Type B pancreatic cell (in vitro differentiated cells): ENCODE data around the gene ENKD1. TPM values are rescaled to one million over a fixed set of nuclear protein-coding genes. Genes with fewer than 3 reads are reported as not detected.

Experiments used
- DNase-seq: peaks from one replicate; pipeline ENCODE4 v3.0.0; 2021; ENCODE audit warnings: mixed read lengths; ENCODE audit not compliant: unreplicated experiment; ENCODE audit errors: extremely low spot score
- H3K27ac Mint-ChIP-seq: 2 replicates; pipeline ENCODE4 v1.8.0; 2021; ENCODE audit warnings: mild to moderate bottlenecking, mixed read lengths
- H3K27me3 Mint-ChIP-seq: 2 replicates; pipeline ENCODE4 v1.8.0; 2021; ENCODE audit warnings: mixed read lengths
- H3K36me3 Mint-ChIP-seq: 2 replicates; pipeline ENCODE4 v1.8.0; 2021; ENCODE audit warnings: mixed read lengths
- H3K4me1 Mint-ChIP-seq: one replicate; pipeline ENCODE4 v1.8.0; 2021; ENCODE audit warnings: mixed read lengths; ENCODE audit not compliant: unreplicated experiment
- H3K4me3 Mint-ChIP-seq: 2 replicates; pipeline ENCODE4 v1.8.0; 2021; ENCODE audit warnings: mild to moderate bottlenecking, mixed read lengths
- H3K9me3 Mint-ChIP-seq: 2 replicates; pipeline ENCODE4 v1.8.0; 2021; ENCODE audit warnings: mixed read lengths
- CTCF ChIP-seq: fragments of 200-600 bp; sonication (generic); conservative IDR thresholded peaks from 2 replicates; pipeline ENCODE4 v1.5.0; 2021; ENCODE audit warnings: antibody characterized with exemption, mild to moderate bottlenecking
- total RNA-seq: library from RNA; stranded (reverse); gene quantifications from 2 replicates; pipeline ENCODE4 v1.2.1, GENCODE V29; 2021; ENCODE audit warnings: low replicate concordance

ENKD1 gene
- total RNA-seq, 1 donor from 2014 or later, result 18.8 TPM

DNA sequence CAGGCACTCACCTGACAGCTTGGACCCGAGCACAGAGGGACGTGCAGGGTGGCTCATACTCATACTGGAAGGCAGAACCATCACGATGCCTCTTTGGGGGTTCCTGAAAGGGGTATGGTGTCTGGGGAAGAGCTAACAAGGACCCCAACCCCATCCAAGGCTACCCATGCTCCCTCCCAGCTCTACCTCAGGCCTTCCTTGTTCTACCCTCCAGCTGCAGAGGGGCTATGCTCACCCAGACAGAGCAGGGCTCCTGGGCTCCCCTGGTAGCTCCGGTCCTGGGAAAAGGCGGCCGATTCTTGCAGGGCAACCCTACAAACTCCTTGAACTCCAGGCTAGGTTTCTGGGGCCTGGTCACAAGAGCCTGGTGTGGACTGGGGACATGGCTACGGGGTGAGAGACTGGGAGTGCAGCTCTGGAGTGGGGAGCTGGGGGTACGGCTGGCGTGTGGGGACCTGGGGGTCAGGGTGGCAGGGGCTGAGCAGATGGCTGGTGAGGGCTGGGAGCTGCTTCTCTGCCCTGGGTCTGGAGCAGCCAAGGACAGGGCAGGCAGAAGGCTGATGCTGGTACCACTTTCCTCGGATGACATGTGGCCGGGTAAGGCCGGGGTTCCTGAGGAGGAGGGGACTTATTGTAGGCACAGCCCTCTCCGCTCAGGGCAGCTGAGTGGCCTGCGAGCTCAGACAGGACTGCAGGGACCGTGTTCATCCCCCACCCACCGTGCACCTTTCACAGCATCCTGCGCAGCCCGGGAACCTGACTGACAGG is 8.6 kb downstream of the ENKD1 start:
- Mint-ChIP-seq H3K4me3 (no peak overlapping the region), H3K36me3 (peaks cover 3% of the 10 kb centered on the region), H3K9me3 (no peaks in the 10 kb centered on the region), H3K4me1 (no peaks in the 10 kb centered on the region), H3K27me3 (peaks cover 20% of the 10 kb centered on the region), H3K27ac (no peak overlapping the region)
- no peak for DNase-seq
- no peak for TF ChIP-seq CTCF

DNA sequence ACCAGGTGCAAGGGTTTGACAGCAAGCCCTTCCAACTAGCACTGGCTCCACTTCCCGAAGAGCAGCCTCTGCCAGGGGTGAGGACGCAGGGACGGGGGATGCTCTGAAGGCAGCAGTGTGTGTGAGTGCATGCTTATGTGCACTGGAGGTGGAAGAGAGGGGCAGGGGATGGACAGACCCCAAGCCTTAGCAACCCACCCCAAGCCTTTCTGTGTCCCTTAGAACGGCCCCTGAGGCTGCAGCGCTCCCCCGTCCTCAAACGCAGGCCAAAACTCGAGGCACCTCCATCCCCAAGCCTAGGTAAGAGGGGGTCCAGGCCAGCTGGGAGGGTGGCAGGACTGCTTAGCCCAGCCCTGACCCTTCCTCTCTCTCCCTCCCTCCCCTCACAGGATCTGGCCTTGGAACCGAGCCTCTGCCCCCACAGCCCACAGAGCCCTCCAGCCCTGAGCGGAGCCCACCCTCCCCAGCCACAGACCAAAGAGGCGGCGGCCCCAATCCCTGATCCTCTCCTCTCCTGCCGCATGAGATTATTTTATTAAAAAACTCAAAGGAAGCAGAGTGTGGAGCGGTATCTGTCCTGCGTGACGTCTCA is 9.4 kb downstream of the ENKD1 start:
- TF ChIP-seq CTCF, result no peak
- peaks cover 3% of the 10 kb centered on the region for H3K36me3 Mint-ChIP-seq
- no peaks in the 10 kb centered on the region for H3K4me1 Mint-ChIP-seq
- no peak for DNase-seq
- H3K4me3 Mint-ChIP-seq, result peak overlapping the region; percentile 59
- peaks cover 23% of the 10 kb centered on the region for H3K27me3 Mint-ChIP-seq
- no peak overlapping the region for H3K27ac Mint-ChIP-seq
- H3K9me3 Mint-ChIP-seq, result no peaks in the 10 kb centered on the region

DNA sequence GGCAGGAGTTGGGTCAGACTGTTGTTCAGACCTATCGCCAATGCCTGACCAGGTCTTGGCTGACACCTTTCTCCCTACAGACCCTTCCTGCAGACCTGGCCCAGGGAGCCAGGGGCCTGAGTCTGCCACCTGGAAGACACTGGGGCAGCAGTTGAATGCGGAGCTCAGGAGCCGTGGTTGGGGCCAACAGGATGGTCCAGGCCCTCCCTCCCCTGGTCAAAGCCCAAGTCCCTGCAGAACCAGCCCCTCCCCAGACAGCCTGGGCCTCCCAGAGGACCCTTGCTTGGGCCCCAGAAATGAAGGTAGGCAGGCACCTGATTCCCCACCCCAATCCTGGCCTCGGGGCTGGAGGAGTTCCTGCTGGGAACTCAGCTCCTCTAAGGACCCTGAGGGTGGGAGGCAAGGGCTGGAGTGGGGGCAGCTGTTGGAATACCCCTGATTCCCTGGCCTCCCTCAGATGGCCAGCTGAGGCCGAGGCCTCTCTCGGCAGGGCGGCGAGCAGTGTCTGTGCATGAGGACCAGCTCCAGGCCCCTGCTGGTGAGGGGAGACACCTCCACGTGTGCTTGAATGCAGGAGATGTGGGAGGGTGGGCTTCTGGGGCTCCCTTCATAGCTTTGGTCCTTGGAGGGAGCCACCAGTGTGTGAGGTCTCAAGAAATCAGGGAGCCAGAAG is 10.1 kb downstream of the ENKD1 start:
- no peak for TF ChIP-seq CTCF
- Mint-ChIP-seq H3K36me3 (peaks cover 3% of the 10 kb centered on the region), H3K9me3 (no peaks in the 10 kb centered on the region), H3K4me1 (no peaks in the 10 kb centered on the region), H3K27me3 (peaks cover 29% of the 10 kb centered on the region), H3K27ac (no peak overlapping the region), H3K4me3 (peak overlapping the region; percentile 59)
- DNase-seq, result no peak

DNA sequence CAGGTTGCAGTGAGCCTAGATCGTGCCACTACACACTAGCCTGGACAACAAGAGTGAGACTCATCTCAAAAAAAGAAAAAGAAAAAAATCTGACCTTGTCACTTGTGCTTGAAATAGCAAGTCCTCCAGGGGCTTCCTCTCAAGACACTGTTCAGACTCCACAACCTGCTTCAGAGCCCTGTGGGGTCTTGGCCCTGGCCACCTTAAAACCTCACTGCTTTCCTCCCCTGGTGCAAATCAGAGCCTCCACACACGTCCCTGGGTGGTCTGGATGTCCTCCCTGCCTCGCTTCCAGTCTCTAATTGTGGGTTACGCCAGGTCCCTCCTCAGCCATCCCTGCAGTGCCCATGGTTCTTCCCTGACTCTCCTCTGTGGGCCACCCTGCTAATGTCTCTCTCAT is 11.2 kb downstream of the ENKD1 start:
- peaks cover 41% of the 10 kb centered on the region for H3K27me3 Mint-ChIP-seq
- H3K4me1 Mint-ChIP-seq, result no peaks in the 10 kb centered on the region
- peak overlapping the region; percentile 45 for H3K4me3 Mint-ChIP-seq
- no peaks in the 10 kb centered on the region for H3K9me3 Mint-ChIP-seq
- peaks cover 3% of the 10 kb centered on the region for H3K36me3 Mint-ChIP-seq
- H3K27ac Mint-ChIP-seq, result no peak overlapping the region
- no peak for TF ChIP-seq CTCF
- no peak for DNase-seq

DNA sequence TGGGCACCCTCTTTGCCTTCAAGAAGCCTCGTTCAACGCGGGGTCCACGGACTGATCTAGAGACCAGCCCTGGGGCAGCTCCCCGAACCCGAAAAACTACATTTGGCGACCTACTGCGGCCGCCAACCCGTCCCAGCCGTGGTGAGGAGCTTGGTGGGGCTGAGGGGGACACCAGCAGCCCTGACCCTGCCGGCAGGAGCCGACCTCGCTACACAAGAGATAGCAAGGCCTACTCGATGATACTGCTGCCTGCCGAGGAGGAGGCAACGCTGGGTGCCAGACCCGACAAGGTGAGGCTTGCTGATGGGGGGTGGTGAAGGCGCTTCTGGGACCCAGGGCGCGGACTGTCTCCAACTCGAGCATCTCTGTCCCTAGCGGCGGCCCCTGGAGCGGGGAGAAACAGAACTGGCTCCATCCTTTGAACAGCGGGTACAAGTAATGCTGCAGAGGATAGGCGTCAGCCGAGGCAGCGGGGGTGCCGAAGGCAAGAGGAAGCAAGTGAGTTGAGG is 12.1 kb downstream of the ENKD1 start:
- no peaks in the 10 kb centered on the region for H3K4me1 Mint-ChIP-seq
- no peaks in the 10 kb centered on the region for H3K9me3 Mint-ChIP-seq
- H3K27ac Mint-ChIP-seq, result no peak overlapping the region
- peak overlapping the region; percentile 20 for H3K4me3 Mint-ChIP-seq
- no peak for TF ChIP-seq CTCF
- no peak for DNase-seq
- H3K36me3 Mint-ChIP-seq, result peaks cover 3% of the 10 kb centered on the region
- peaks cover 46% of the 10 kb centered on the region for H3K27me3 Mint-ChIP-seq
